HL-60 (cell line): ENCODE results near the gene CEP295NL.

Experiments
- CTCF ChIP-seq: IDR thresholded peaks from one replicate; pipeline ENCODE4 v1.5.1; 2011; ENCODE audit warnings: low read length, control low read depth, inconsistent platforms; ENCODE audit not compliant: insufficient read depth
- POLR2AphosphoS5 ChIP-seq: IDR thresholded peaks from 2 replicates; pipeline ENCODE4 v1.6.1; 2012; ENCODE audit warnings: low read depth
- REST ChIP-seq: IDR thresholded peaks from 2 replicates; pipeline ENCODE4 v1.6.1; 2012; ENCODE audit warnings: low read depth; ENCODE audit not compliant: insufficient replicate concordance

GRCh38 chr17:78934681-78935418, 31.8 kb upstream of the CEP295NL start:
- TF ChIP-seq CTCF (no peak), POLR2AphosphoS5 (no peak), REST (no peak)
